Body of pancreas (tissue), 4 donors: ENCODE data around the gene NIPAL4. TPM values are rescaled to one million over a fixed set of nuclear protein-coding genes. Genes with fewer than 3 reads are reported as not detected.
"Not testable (repeated sequence)": the region's sequence is repeated elsewhere in the genome, so short reads cannot be mapped to it uniquely, and the experiment has no call there.

Source experiments
- ATAC-seq: fragments of 150-250 bp; one replicate; pipeline ENCODE4 v1.9.1; 2016
- DNase-seq, 4 donors: peaks; one replicate each; pipeline ENCODE4 v3.0.0-alpha.2; 2019
- H3K27ac ChIP-seq, 4 donors: fragments of 200-600 bp; sonication (generic); 1 replicate in 3 of 4; 2 replicates in 1 of 4; pipeline versions ENCODE4 v1.5.1 to v1.6.1; 2016 to 2019; ENCODE audit warnings: mild to moderate bottlenecking in 1 of 4, mixed read lengths in 1 of 4, moderate library complexity in 1 of 4
- H3K27me3 ChIP-seq, 2 donors: fragments of 200-600 bp; sonication (generic); one replicate each; pipeline ENCODE4 v1.6.0; 2016; ENCODE audit warnings: mild to moderate bottlenecking in 1 of 2
- H3K36me3 ChIP-seq, 2 donors: fragments of 200-600 bp; sonication (generic); replicated peaks in 1 of 2; 2 replicates each; pipeline ENCODE4 v1.5.1; 2016; ENCODE audit warnings: low read depth in 2 of 2; ENCODE audit not compliant: insufficient read depth in 1 of 2
- H3K4me1 ChIP-seq: fragments of 200-600 bp; sonication (generic); one replicate; pipeline ENCODE4 v1.6.0; 2016
- H3K4me3 ChIP-seq, 2 donors: fragments of 200-600 bp; sonication (generic); 1 replicate in 1 of 2; 2 replicates in 1 of 2; pipeline ENCODE4 v1.5.1; 2016 to 2019
- H3K9me3 ChIP-seq, 3 donors: fragments of 200-600 bp; sonication (generic); 1 replicate in 2 of 3; 2 replicates in 1 of 3; pipeline ENCODE4 v1.5.1; 2016
- POLR2A ChIP-seq, 3 donors: fragments of 450-650 bp; IDR thresholded peaks; one replicate each; pipeline ENCODE4 v1.6.1; 2016; ENCODE audit warnings: antibody characterized with exemption in 3 of 3, mild to moderate bottlenecking in 2 of 3
- WGBS, 2 donors: methylation state at CpG; one replicate each; pipeline ENCODE4 v1.1.5; 2017; 5-methylcytosine and 5-hydroxymethylcytosine counted together
- intact Hi-C: fragments of 100-400 bp; cut with DNase I; formaldehyde crosslinking; loops from one replicate; pipeline ENCODE4 v1.15.1; 2023
- total RNA-seq, 2 donors: library from RNA; depleted of rRNA; stranded (reverse); fragments of >200 nt; gene quantifications; one replicate each; pipeline ENCODE4 v1.1.0, GENCODE V29; 2016
- TF ChIP-seq, protein P1 (sequence below), 7 experiments: fragments of 450-650 bp in 4 of 7; fragments of 200-600 bp in 3 of 7; sonication (generic) in 3 of 7; IDR thresholded peaks; one replicate each; pipeline ENCODE4 v1.5.1; 2016 to 2019; ENCODE audit warnings: antibody characterized with exemption in 7 of 7

NIPAL4 gene
- not detected for total RNA-seq

DNA sequence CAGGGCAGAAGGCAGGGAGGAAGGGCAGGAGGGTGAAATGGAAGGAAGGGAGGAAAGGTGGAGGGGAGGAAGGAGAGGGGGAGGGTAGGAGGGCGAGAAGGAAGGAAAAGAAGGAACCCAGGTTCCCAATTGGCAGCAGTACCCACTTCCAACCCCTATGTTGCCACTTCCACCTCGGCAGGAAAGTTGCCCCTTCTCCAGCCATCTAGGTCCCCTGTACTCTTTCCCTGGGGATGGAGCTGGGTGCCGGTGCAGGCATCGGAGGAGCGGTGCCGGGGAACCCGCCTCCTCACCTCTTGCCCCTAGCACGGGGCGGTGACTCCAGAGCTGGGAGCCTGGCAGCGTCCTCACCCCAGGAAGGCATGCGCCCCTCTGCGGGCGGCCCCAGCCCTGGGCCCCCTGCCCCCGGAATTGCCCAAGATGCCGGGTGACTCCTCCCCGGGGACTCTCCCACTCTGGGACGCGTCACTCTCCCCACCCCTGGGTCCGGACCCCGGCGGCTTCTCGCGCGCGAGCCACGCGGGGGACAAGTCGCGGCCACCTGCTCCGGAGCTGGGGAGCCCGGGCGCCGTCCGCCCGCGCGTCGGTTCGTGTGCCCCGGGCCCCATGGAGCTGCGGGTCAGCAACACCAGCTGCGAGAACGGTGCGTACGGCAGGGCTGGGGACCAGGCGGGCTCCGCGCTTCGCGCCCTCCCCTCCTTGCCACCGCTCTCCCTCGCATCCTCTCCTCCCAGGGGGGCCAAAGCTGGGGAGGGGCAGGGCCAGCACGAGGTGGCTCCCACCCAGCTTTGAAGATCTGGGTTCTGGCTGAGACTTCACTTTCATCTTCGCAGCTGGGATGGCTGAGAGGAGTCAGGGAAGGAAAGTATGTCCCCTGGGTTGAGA is at the start of gene NIPAL4:
NIPAL4 (plus strand) TSS at position 499 of the 885 bp plus-strand sequence; CDS start at position 607, 108 bp downstream.
- no peaks in the 10 kb centered on the region for H3K9me3 ChIP-seq
- peak; percentile 12 for ATAC-seq
- H3K4me1 ChIP-seq = peaks cover 8% of the 10 kb centered on the region
- no peaks in the 10 kb centered on the region for H3K27me3 ChIP-seq
- 4 to 19% methylated on average over 13 to 53 of the region's 54 CpGs for WGBS, 2 donors
- no peak for DNase-seq
- intact Hi-C loops = no loop called here
- no peak for TF ChIP-seq POLR2A (IDR thresholded peaks at IDR 0.05)
- TF ChIP-seq, protein P1, sequence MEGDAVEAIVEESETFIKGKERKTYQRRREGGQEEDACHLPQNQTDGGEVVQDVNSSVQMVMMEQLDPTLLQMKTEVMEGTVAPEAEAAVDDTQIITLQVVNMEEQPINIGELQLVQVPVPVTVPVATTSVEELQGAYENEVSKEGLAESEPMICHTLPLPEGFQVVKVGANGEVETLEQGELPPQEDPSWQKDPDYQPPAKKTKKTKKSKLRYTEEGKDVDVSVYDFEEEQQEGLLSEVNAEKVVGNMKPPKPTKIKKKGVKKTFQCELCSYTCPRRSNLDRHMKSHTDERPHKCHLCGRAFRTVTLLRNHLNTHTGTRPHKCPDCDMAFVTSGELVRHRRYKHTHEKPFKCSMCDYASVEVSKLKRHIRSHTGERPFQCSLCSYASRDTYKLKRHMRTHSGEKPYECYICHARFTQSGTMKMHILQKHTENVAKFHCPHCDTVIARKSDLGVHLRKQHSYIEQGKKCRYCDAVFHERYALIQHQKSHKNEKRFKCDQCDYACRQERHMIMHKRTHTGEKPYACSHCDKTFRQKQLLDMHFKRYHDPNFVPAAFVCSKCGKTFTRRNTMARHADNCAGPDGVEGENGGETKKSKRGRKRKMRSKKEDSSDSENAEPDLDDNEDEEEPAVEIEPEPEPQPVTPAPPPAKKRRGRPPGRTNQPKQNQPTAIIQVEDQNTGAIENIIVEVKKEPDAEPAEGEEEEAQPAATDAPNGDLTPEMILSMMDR (IDR thresholded peaks at IDR 0.05) = no peak
- H3K27ac ChIP-seq = no peak within 1 kb of the TSS
- no peak within 1 kb of the TSS for H3K4me3 ChIP-seq
- H3K36me3 ChIP-seq = no peaks in the 10 kb centered on the region

DNA sequence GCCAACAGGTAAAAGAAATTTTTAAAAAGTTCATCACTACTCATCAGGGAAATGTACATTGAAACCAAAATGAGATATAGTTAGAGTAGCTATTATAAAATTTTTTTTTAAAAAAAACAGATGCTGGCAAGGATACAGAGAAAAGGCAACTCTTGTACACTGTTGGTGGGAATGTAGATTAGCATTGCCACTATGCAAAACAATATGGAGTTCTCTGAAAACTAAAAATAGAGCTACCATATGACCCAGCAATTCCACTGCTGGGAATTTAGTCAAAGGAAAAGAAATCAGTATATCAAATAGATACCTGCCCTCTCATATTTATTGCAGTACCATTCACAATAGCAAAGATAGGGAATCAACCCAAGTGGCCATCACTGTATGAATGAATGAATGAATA is 44.2 kb upstream of the NIPAL4 start:
- no peaks in the 10 kb centered on the region for H3K9me3 ChIP-seq
- H3K27ac ChIP-seq = no peak overlapping the region
- ATAC-seq = no peak
- no peak for DNase-seq
- no peaks in the 10 kb centered on the region for H3K4me1 ChIP-seq
- H3K36me3 ChIP-seq = no peaks in the 10 kb centered on the region
- no peak overlapping the region for H3K4me3 ChIP-seq
- H3K27me3 ChIP-seq = no peaks in the 10 kb centered on the region
- TF ChIP-seq, protein P1 (IDR thresholded peaks at IDR 0.05) = no peak
- no peak for TF ChIP-seq POLR2A (IDR thresholded peaks at IDR 0.05)
- intact Hi-C loops = no loop called here

DNA sequence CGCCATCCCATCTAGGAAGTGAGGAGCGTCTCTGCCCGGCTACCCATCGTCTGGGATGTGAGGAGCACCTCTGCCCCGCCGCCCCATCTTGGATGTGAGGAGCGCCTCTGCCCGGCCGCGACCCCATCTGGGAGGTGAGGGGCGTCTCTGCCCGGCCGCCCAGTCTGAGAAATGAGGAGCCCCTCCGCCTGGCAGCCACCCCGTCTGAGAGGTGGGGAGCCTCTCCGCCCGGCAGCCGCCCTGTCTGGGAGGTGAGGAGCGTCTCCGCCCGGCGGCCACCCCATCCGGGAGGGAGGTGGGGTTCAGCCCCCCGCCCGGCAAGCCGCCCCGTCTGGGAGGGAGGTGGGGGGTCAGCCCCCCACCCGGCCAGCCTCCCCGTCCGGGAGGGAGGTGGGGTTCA is 40.5 kb upstream of the NIPAL4 start:
- H3K4me3 ChIP-seq, H3K9me3 ChIP-seq, H3K27ac ChIP-seq, ATAC-seq, H3K4me1 ChIP-seq, H3K36me3 ChIP-seq, DNase-seq, H3K27me3 ChIP-seq, intact Hi-C loops: not testable (repeated sequence)
- WGBS, 2 donors = 96% methylated on average over 25 of the region's 30 CpGs; no CpG with 5 or more reads in 1 of the 2 donors

DNA sequence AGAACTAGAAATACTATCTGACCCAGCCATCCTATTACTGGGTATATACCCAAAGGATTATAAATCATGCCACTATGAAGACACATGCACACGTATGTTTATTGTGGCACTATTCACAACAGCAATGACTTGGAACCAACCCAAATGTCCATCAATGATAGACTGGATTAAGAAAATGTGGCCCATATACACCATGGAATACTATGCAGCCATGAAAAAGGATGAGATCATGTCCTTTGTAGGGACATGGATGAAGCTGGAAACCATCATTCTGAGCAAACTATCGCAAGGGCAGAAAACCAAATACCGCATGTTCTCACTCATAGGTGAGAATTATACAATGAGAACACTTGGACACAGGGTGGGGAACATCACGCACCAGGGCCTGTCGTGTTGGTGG is 30.1 kb upstream of the NIPAL4 start:
- H3K36me3 ChIP-seq, H3K4me1 ChIP-seq, ATAC-seq, H3K27ac ChIP-seq, intact Hi-C loops, H3K27me3 ChIP-seq, H3K4me3 ChIP-seq, H3K9me3 ChIP-seq, DNase-seq: not testable (repeated sequence)
- 79 to 86% methylated on average over 5 of the region's 5 CpGs for whole genome bisulfite sequencing, 2 donors

DNA sequence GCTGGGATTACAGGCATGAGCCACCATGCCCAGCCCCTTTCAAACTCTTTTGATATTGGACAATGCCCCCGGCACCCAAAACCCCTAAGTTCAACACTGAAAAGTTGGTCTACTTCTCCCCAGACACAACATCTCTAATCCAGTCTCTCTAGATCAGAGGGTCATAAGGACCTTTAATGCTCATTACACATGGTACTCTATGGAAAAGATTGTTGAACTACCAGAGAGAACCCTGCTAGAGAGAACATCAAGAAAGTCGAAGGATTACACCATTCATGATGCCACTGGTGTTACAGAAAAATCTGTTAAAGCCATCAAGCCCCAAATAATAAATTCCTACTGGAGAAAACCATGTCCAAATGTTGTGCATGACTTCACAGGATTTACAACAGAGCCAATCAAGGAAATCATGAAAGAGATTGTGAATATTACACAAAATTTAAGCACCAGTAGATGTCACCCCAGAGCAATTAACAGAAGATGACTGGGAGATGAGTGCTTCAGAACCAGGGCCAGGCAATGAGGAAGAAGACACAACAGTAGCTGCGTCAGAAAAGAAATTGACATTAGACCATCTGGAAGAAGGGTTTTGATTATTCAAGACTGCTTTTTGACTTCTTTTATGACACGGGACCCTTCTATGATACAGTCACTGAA is 28.3 kb upstream of the NIPAL4 start:
- TF ChIP-seq, protein P1 (IDR thresholded peaks at IDR 0.05) = peak in 5 of 7 experiments; percentile 33 to 56 (median 45)
- no peak for TF ChIP-seq POLR2A (IDR thresholded peaks at IDR 0.05)
- DNase-seq (peak in 1 of 4 donors; percentile 26), ATAC-seq (no peak)
- H3K4me1 ChIP-seq = no peaks in the 10 kb centered on the region
- WGBS, 2 donors = 28 to 29% methylated on average over 4 of the region's 4 CpGs
- no peak overlapping the region for H3K27ac ChIP-seq
- H3K36me3 ChIP-seq = no peaks in the 10 kb centered on the region
- no peak overlapping the region for H3K4me3 ChIP-seq
- H3K27me3 ChIP-seq = no peaks in the 10 kb centered on the region
- H3K9me3 ChIP-seq = no peaks in the 10 kb centered on the region
- intact Hi-C loops = no loop called here
